ENCODE data around the gene CYTH1. TPM values are rescaled to one million over a fixed set of nuclear protein-coding genes. Genes with fewer than 3 reads are reported as not detected.

CYTH1 gene
- total and polyA plus RNA-seq, 2 experiments from 2014 or later = 10.4 to 11.7 TPM

GRCh38 chr17:78647032-78647431 is 135.0 kb downstream of the CYTH1 start:
- Histone ChIP-seq H4K20me1 (ENCODE audit: insufficient read depth) (no peaks in the 10 kb centered on the region), H3K27me3 (replicated peaks; ENCODE audit: insufficient read depth) (peaks cover 19% of the 10 kb centered on the region; the same call in 1 of the 2 replicates), H3K4me1 (ENCODE audit: insufficient read depth) (no peaks in the 10 kb centered on the region), H3K9me2 (ENCODE audit: insufficient read depth) (no peaks in the 10 kb centered on the region), H3K27ac (no peak overlapping the region), H3K79me2 (ENCODE audit: insufficient read depth) (no peaks in the 10 kb centered on the region), H3K4me2 (ENCODE audit: unreplicated experiment) (no peak overlapping the region), H3K9me3 (ENCODE audit: low read depth) (no peaks in the 10 kb centered on the region), H3K4me3 (no peak overlapping the region), H3K36me3 (ENCODE audit: low read depth) (no peaks in the 10 kb centered on the region), H3F3A (ENCODE audit: insufficient read depth) (no peaks in the 10 kb centered on the region), H3K9ac (no peak overlapping the region), H2AFZ (no peak overlapping the region)
- 83 to 85% methylated on average over 8 of the region's 8 CpGs for WGBS, 2 experiments (ENCODE audit: low coverage in 1 of 2, low lambda C conversion rate in 2 of 2, missing lambda C conversion rate in 2 of 2)
- TF ChIP-seq EZH2 (IDR thresholded peaks at IDR 0.05; ENCODE audit: insufficient read depth, poor library complexity, severe bottlenecking) (no peak), EZH2phosphoT487 (IDR thresholded peaks at IDR 0.05; ENCODE audit: insufficient read depth, low read depth) (no peak)
- in situ Hi-C loops (cut with MboI) = no loop called here
- no peak for DNase-seq

- H3K4me3 ChIP-seq = no peak overlapping the region
- H3K27me3 ChIP-seq (replicated peaks; ENCODE audit: insufficient read depth) = peaks cover 18% of the 10 kb centered on the region; the same call in 1 of the 2 replicates
- H3K79me2 ChIP-seq (ENCODE audit: insufficient read depth) = no peaks in the 10 kb centered on the region
- in situ Hi-C loops (cut with MboI) = no loop called here
- H3K9me3 ChIP-seq (ENCODE audit: low read depth) = no peaks in the 10 kb centered on the region
- no peak overlapping the region for H3K4me2 ChIP-seq (ENCODE audit: unreplicated experiment)
- no peak overlapping the region for H3K27ac ChIP-seq
- H3K36me3 ChIP-seq (ENCODE audit: low read depth) = no peaks in the 10 kb centered on the region
- no peak for TF ChIP-seq EZH2 (IDR thresholded peaks at IDR 0.05; ENCODE audit: insufficient read depth, poor library complexity, severe bottlenecking)
- TF ChIP-seq EZH2phosphoT487 (IDR thresholded peaks at IDR 0.05; ENCODE audit: insufficient read depth, low read depth) = no peak
- no peaks in the 10 kb centered on the region for H3K4me1 ChIP-seq (ENCODE audit: insufficient read depth)
- no peaks in the 10 kb centered on the region for H4K20me1 ChIP-seq (ENCODE audit: insufficient read depth)
- H3K9ac ChIP-seq = no peak overlapping the region
- no peaks in the 10 kb centered on the region for H3K9me2 ChIP-seq (ENCODE audit: insufficient read depth)
- DNase-seq = peak; percentile 9
- H3F3A ChIP-seq (ENCODE audit: insufficient read depth) = no peaks in the 10 kb centered on the region
- 60 to 63% methylated on average over 30 of the region's 30 CpGs for WGBS, 2 experiments (ENCODE audit: low coverage in 1 of 2, low lambda C conversion rate in 2 of 2, missing lambda C conversion rate in 2 of 2)
- H2AFZ ChIP-seq = no peak overlapping the region
These were observed 136.4 kb downstream of the CYTH1 start for GRCh38 chr17:78645421-78646295.

- no peaks in the 10 kb centered on the region for H3K4me1 ChIP-seq (ENCODE audit: insufficient read depth)
- no peak for TF ChIP-seq EZH2 (IDR thresholded peaks at IDR 0.05; ENCODE audit: insufficient read depth, poor library complexity, severe bottlenecking)
- no peak for TF ChIP-seq EZH2phosphoT487 (IDR thresholded peaks at IDR 0.05; ENCODE audit: insufficient read depth, low read depth)
- no peak overlapping the region for H3K27ac ChIP-seq
- no peak overlapping the region for H2AFZ ChIP-seq
- H3K79me2 ChIP-seq (ENCODE audit: insufficient read depth) = no peaks in the 10 kb centered on the region
- in situ Hi-C loops (cut with MboI) = no loop called here
- DNase-seq = no peak
- no peak overlapping the region for H3K9ac ChIP-seq
- H3K36me3 ChIP-seq (ENCODE audit: low read depth) = no peaks in the 10 kb centered on the region
- no peak overlapping the region for H3K4me2 ChIP-seq (ENCODE audit: unreplicated experiment)
- no peaks in the 10 kb centered on the region for H3F3A ChIP-seq (ENCODE audit: insufficient read depth)
- no peaks in the 10 kb centered on the region for H4K20me1 ChIP-seq (ENCODE audit: insufficient read depth)
- H3K27me3 ChIP-seq (replicated peaks; ENCODE audit: insufficient read depth) = peaks cover 15% of the 10 kb centered on the region; the same call in 1 of the 2 replicates
- H3K9me2 ChIP-seq (ENCODE audit: insufficient read depth) = no peaks in the 10 kb centered on the region
- no peaks in the 10 kb centered on the region for H3K9me3 ChIP-seq (ENCODE audit: low read depth)
- WGBS, 2 experiments (ENCODE audit: low coverage in 1 of 2, low lambda C conversion rate in 2 of 2, missing lambda C conversion rate in 2 of 2) = 80 to 85% methylated on average over 14 of the region's 14 CpGs
- H3K4me3 ChIP-seq = no peak overlapping the region
These were observed 137.1 kb downstream of the CYTH1 start for GRCh38 chr17:78644931-78645351.

DNA sequence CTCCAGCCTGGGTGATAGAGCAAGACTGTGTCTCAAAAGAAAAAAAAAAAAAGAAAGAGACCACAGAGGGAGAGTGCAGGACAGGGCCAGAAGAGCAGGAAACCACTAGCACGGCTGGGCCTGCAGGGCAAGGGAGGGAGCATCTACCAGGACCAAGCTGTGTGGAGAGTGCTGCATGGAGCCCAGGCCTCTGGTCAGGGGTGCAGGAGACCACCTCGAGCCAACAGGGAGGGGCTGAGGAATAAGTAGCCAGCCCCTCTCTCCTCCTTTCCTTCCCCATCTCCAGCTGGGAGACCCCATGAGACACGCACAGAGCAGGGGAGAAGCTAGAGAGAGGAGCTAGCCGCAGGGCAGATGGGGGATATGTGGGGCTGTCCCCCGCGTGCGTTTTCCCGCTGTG is 137.8 kb downstream of the CYTH1 start:
- H3K4me3 ChIP-seq = no peak overlapping the region
- no peaks in the 10 kb centered on the region for H3K4me1 ChIP-seq (ENCODE audit: insufficient read depth)
- H3F3A ChIP-seq (ENCODE audit: insufficient read depth) = no peaks in the 10 kb centered on the region
- no peak overlapping the region for H3K27ac ChIP-seq
- no peaks in the 10 kb centered on the region for H3K79me2 ChIP-seq (ENCODE audit: insufficient read depth)
- no peak overlapping the region for H3K9ac ChIP-seq
- H3K9me2 ChIP-seq (ENCODE audit: insufficient read depth) = no peaks in the 10 kb centered on the region
- WGBS, 2 experiments (ENCODE audit: low coverage in 1 of 2, low lambda C conversion rate in 2 of 2, missing lambda C conversion rate in 2 of 2) = 77 to 86% methylated on average over 8 of the region's 8 CpGs
- TF ChIP-seq EZH2phosphoT487 (IDR thresholded peaks at IDR 0.05; ENCODE audit: insufficient read depth, low read depth) (no peak), EZH2 (IDR thresholded peaks at IDR 0.05; ENCODE audit: insufficient read depth, poor library complexity, severe bottlenecking) (no peak)
- no peaks in the 10 kb centered on the region for H3K36me3 ChIP-seq (ENCODE audit: low read depth)
- H4K20me1 ChIP-seq (ENCODE audit: insufficient read depth) = no peaks in the 10 kb centered on the region
- no peak overlapping the region for H3K4me2 ChIP-seq (ENCODE audit: unreplicated experiment)
- no peak for DNase-seq
- H3K27me3 ChIP-seq (replicated peaks; ENCODE audit: insufficient read depth) = peaks cover 10% of the 10 kb centered on the region; the same call in 1 of the 2 replicates
- H3K9me3 ChIP-seq (ENCODE audit: low read depth) = no peaks in the 10 kb centered on the region
- H2AFZ ChIP-seq = no peak overlapping the region
- in situ Hi-C loops (cut with MboI) = no loop called here

Measured in GM23248 (cell line).